ENCODE measurements around the gene SLC2A8. TPM values are rescaled to one million over a fixed set of nuclear protein-coding genes. Genes with fewer than 3 reads are reported as not detected.

SLC2A8 gene
- total RNA-seq, 1 donor from 2014 or later: 14.1 TPM

DNA sequence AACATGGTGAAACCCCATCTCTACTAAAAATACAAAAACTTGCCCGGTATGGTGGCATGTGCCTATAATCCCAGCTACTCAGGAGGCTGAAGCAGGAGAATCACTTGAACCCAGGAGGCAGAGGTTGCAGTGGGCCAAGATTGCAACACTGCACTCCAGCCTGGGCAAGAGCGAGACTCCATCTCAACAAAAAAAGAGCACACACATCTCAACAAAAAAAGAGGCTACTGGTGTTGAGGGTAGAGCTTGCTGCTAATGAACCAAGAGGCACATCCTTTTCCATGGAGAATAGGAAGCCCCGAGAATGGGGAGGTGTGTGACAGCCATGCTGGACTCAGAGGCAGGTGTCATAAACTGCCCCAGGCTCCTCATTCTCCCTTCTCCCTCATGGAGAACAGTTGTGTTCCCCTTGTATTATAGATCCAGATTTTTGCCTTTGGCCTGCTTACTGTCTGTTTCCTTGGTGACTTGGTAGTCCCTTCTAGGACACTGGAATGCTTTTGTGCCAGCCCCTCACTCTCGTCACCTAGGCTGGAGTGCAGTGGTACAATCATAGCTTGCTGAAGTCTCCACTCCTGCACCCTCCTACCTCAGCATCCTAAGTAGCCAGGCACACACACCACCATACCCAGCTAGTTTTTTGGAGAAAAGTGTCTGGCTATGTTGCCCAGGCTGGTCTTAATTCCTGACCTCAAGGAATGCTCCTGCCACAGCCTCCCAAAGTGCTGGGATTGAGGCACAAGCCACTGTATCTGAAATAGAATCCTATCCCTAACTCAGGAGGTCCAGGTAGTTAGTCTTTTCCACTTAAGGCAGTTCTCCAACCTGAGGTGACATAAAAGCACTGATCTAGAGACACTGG, 49.1 kb downstream of the SLC2A8 start:
- Mint-ChIP-seq H3K27me3 (ENCODE audit: low read depth) (no peaks in the 10 kb centered on the region), H3K4me3 (ENCODE audit: unreplicated experiment) (no peak overlapping the region), H3K36me3 (ENCODE audit: low read depth) (peaks cover 63% of the 10 kb centered on the region), H3K27ac (ENCODE audit: unreplicated experiment) (peak overlapping the region; percentile 54), H3K9me3 (ENCODE audit: low read depth) (peaks cover 13% of the 10 kb centered on the region), H3K4me1 (ENCODE audit: low read depth) (peaks cover 39% of the 10 kb centered on the region)
- TF ChIP-seq, protein P1, sequence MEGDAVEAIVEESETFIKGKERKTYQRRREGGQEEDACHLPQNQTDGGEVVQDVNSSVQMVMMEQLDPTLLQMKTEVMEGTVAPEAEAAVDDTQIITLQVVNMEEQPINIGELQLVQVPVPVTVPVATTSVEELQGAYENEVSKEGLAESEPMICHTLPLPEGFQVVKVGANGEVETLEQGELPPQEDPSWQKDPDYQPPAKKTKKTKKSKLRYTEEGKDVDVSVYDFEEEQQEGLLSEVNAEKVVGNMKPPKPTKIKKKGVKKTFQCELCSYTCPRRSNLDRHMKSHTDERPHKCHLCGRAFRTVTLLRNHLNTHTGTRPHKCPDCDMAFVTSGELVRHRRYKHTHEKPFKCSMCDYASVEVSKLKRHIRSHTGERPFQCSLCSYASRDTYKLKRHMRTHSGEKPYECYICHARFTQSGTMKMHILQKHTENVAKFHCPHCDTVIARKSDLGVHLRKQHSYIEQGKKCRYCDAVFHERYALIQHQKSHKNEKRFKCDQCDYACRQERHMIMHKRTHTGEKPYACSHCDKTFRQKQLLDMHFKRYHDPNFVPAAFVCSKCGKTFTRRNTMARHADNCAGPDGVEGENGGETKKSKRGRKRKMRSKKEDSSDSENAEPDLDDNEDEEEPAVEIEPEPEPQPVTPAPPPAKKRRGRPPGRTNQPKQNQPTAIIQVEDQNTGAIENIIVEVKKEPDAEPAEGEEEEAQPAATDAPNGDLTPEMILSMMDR (IDR thresholded peaks at IDR 0.05): no peak
- no peak for DNase-seq (ENCODE audit: low spot score)

DNA sequence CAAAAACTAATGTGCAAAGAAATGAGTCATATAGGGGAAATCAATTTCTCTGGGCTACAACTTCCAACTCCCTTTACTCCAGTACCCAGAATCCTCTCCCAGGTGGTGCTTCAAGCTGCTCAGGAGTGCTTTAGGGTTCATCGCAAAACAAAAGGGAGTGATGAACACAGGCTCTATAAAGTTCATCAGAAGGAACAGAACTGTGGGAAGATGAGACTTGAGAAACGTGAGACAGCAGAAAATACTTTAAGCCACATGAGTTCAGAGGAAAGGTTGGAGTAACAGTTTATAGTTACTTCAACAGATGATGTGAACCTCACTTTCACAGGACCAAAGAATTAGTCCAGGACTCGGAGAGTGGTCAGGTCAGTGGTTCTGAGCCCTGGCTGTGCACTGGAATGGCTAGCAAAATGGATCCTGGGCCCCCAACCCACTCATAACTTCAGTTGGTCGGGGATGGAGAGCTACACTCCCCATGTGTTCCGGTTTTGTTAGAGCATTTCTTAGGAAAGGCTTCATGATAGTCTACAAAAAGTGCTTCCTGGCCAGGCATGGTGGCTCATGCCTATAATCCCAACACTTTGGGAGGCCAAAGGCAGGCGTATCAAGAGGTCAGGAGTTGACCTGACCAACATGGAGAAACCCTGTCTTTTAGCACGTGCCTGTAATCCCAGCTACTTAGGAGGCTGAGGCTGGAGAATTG, 49.9 kb downstream of the SLC2A8 start:
- DNase-seq (ENCODE audit: low spot score): no peak
- Mint-ChIP-seq H3K27me3 (ENCODE audit: low read depth) (no peaks in the 10 kb centered on the region), H3K27ac (ENCODE audit: unreplicated experiment) (peak overlapping the region; percentile 54), H3K9me3 (ENCODE audit: low read depth) (peaks cover 13% of the 10 kb centered on the region), H3K4me3 (ENCODE audit: unreplicated experiment) (no peak overlapping the region), H3K36me3 (ENCODE audit: low read depth) (peaks cover 62% of the 10 kb centered on the region), H3K4me1 (ENCODE audit: low read depth) (peaks cover 41% of the 10 kb centered on the region)
- TF ChIP-seq, protein P1 (IDR thresholded peaks at IDR 0.05): no peak

DNA sequence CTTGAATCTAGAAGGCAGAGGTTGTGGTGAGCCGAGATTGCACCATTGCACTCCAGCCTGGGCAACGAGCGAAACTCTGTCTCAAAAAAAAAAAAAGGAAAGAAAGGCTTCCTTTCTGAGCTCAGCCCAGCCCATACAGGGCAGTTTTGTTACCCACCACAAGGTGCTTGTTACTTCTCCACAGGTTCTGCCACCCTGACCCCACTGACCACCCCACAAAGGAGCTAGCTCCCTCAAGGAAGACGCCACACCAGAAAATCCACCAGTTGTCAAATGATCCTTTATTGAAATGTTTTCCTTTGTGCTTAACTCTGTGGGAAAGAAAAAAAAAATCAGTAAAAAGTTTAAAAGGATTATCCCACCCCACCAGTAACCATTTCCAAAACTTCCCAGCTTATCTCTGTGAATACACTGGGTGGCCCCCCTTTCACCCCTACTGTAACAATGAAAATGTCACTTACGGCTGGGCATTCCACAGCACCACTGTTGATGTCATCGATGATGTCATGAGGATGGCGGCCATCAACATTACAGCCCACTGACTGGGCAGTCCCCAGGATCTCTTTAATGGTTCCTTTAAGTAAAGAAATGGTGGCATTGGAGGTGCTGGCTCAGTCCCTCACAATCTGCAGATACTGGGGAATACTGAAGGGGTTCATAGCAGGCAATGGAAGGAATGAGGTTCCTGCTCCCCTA, 50.6 kb downstream of the SLC2A8 start:
- Mint-ChIP-seq H3K9me3 (ENCODE audit: low read depth) (peaks cover 13% of the 10 kb centered on the region), H3K27me3 (ENCODE audit: low read depth) (no peaks in the 10 kb centered on the region), H3K27ac (ENCODE audit: unreplicated experiment) (peak overlapping the region; percentile 99), H3K4me3 (ENCODE audit: unreplicated experiment) (no peak overlapping the region), H3K4me1 (ENCODE audit: low read depth) (peaks cover 48% of the 10 kb centered on the region), H3K36me3 (ENCODE audit: low read depth) (peaks cover 59% of the 10 kb centered on the region)
- TF ChIP-seq, protein P1 (IDR thresholded peaks at IDR 0.05): no peak
- no peak for DNase-seq (ENCODE audit: low spot score)

DNA sequence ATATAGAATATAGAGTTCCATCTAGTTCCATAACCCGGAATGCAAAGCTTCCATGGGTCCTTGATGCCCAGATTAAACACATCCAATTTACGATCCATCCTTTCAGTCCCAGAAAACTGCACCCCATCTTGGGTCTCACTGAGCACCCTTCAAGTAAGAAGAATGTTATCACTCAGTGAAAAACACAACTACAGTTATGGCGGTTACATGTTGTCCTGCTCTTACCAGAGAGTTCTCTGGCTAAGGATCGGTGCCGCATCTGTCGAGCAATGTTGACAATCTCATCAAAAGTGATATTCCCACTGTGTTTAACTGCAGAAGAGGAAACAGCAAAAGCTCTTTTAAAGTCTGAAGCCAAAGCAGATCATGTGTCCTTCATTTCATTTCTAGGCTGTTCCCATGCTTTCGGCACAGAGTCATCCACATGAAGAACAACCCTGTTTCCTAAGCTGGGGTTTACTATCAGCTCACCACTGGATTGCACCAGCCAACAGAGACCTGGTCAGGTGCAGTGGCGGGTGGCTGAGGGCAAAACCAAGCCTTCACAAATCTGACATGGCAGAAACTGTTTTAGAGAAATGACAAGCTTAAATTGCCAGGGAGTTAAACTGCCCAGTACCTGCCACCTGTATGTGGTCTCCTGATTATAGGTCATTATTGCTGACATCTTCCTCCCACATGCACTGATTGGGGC, 51.3 kb downstream of the SLC2A8 start:
- Mint-ChIP-seq H3K4me3 (ENCODE audit: unreplicated experiment) (peak overlapping the region; percentile 93), H3K36me3 (ENCODE audit: low read depth) (peaks cover 56% of the 10 kb centered on the region), H3K4me1 (ENCODE audit: low read depth) (peaks cover 50% of the 10 kb centered on the region)

More for the DNA sequence above, 51.3 kb downstream of the SLC2A8 start:
- peaks cover 13% of the 10 kb centered on the region for H3K9me3 Mint-ChIP-seq (ENCODE audit: low read depth)
- TF ChIP-seq, protein P1 (IDR thresholded peaks at IDR 0.05): no peak
- H3K27ac Mint-ChIP-seq (ENCODE audit: unreplicated experiment): peak overlapping the region; percentile 99
- DNase-seq (ENCODE audit: low spot score): no peak
- no peaks in the 10 kb centered on the region for H3K27me3 Mint-ChIP-seq (ENCODE audit: low read depth)
